GM10266 (cell line): ENCODE measurements around the gene DCAF6.

Source experiments
- DNase-seq: peaks from one replicate; pipeline ENCODE4 v3.0.0; 2012; ENCODE audit errors: extremely low spot score
- TF ChIP-seq, protein P1 (sequence below): IDR thresholded peaks from 2 replicates; pipeline ENCODE4 v1.5.1; 2012; ENCODE audit warnings: mild to moderate bottlenecking, low read depth; ENCODE audit not compliant: control insufficient read depth, insufficient read depth; ENCODE audit errors: missing control alignments

The DCAF6 gene

DNA sequence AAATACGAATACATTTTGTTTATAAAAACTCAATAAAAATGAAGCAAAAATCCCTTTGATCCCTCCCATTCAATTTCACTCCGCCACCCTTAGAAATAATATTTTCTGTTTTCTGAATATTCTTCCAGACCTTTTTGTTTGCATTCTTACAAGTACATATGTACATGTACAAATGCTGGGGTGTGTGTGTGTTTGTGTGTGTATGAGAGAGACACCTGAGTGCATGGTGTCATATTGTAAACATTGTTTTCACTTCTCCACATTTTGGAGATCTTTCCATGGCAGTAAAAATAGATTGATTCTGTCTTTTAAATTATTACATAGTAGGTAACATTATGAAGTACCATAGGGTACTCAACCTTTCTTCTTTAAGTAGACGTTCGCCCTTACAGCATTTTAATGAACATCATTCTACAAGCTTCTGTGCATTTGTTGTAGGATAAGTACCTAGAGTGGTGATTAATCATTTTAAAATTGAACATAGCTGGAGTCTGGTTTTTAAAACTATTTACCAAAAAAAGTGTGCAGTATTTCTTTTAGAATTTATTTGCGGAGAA, 1.7 kb downstream of the DCAF6 start:
- TF ChIP-seq, protein P1, sequence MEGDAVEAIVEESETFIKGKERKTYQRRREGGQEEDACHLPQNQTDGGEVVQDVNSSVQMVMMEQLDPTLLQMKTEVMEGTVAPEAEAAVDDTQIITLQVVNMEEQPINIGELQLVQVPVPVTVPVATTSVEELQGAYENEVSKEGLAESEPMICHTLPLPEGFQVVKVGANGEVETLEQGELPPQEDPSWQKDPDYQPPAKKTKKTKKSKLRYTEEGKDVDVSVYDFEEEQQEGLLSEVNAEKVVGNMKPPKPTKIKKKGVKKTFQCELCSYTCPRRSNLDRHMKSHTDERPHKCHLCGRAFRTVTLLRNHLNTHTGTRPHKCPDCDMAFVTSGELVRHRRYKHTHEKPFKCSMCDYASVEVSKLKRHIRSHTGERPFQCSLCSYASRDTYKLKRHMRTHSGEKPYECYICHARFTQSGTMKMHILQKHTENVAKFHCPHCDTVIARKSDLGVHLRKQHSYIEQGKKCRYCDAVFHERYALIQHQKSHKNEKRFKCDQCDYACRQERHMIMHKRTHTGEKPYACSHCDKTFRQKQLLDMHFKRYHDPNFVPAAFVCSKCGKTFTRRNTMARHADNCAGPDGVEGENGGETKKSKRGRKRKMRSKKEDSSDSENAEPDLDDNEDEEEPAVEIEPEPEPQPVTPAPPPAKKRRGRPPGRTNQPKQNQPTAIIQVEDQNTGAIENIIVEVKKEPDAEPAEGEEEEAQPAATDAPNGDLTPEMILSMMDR = no peak
- no peak for DNase-seq

GRCh38 chr1:167940264-167940663, 3.8 kb downstream of the DCAF6 start:
- TF ChIP-seq, protein P1 = no peak
- no peak for DNase-seq

GRCh38 chr1:167943541-167943940, 7.1 kb downstream of the DCAF6 start:
- TF ChIP-seq, protein P1 = no peak
- DNase-seq = no peak

DNA sequence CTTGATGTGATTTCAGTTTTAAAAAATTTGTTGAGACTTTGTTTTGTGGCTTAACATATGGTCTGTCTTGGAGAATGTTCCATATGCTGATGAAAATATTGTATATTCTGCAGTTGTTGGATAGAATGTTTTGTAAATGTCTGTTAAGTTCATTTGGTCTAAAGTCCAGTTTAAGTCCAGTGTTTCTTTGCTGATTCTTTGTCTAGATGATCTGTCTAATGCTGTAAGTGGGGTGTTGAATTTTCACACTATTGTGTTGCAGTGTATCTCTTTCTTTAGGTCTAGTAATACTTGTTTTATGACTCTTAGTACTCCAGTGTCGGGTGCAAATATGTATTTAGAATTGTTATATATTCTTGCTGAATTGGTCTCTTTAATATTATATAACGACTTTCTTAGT, 11.2 kb downstream of the DCAF6 start:
- DNase-seq = no peak
- TF ChIP-seq, protein P1 = no peak

DNA sequence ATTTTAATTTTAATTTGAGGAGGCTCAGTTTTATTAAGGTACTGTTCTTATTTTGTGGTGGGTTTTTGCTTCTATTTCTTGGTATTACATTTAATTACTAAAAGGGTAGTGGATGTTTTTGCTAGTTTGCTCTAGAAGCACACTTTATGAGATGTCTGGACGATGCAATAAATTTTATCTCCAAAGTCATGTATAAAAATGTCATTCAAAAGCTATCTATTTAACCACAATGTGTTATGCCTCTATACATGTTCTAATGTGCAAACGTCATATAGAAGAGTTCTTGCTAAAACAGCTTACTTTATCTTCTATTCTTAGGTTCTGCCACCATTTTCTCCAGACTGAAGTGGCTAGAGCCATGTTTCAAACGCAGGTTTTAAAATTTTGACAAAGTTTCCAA, 13.3 kb downstream of the DCAF6 start:
- DNase-seq = no peak
- TF ChIP-seq, protein P1 = no peak

GRCh38 chr1:167950569-167950968, 14.1 kb downstream of the DCAF6 start:
- DNase-seq = no peak
- TF ChIP-seq, protein P1 = no peak

GRCh38 chr1:167955915-167956314, 19.4 kb downstream of the DCAF6 start:
- TF ChIP-seq, protein P1 = no peak
- DNase-seq = no peak
